Measurements from ENCODE around the gene SPON1.
"Not testable (repeated sequence)": the region's sequence is repeated elsewhere in the genome, so short reads cannot be mapped to it uniquely, and the experiment has no call there.

The SPON1 gene

GRCh38 chr11:13984616-13985450 lies 22.3 kb downstream of the SPON1 start:
- no peak for DNase-seq

DNA sequence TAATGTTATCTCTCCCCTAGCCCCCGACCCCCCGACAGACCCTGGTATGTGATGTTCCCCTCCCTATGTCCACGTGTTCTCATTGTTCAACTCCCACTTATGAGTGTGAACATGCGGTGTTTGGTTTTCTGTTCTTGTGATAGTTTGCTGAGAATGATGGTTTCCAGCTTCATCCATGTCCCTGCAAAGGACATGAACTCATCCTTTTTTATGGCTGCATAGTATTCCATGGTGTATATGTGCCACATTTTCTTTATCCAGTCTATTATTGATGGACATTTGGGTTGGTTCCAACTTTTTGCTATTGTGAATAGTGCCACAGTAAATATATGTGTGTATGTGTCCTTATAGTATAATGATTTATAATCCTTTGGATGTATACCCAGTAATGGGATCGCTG lies 24.2 kb downstream of the SPON1 start:
- not testable (repeated sequence) for DNase-seq

GRCh38 chr11:13992158-13992856 lies 29.8 kb downstream of the SPON1 start:
- DNase-seq, result not testable (repeated sequence)

GRCh38 chr11:13993096-13993765 lies 30.7 kb downstream of the SPON1 start:
- DNase-seq, result no peak

DNA sequence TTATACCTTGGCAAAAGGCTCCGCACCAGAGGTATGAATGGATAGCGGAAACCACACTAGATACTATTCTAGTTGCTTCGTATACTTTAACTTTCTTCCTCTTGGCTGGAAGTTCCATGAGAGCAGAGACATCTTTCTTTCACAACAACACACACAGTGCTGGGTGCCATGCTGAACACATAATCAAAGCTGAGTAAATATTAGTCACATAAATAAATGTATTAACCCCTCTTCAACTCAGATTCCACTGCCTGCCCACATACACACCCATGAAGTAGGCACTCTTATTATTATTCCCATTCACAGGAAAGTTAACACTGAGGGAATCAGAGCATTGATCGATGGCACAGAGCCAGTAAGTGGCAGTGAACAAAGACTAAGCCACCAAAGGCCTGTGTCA lies 35.4 kb downstream of the SPON1 start:
- no peak for DNase-seq

GRCh38 chr11:13999704-14000103 lies 37.2 kb downstream of the SPON1 start:
- no peak for DNase-seq

GRCh38 chr11:14001597-14001996 lies 39.1 kb downstream of the SPON1 start:
- no peak for DNase-seq

DNA sequence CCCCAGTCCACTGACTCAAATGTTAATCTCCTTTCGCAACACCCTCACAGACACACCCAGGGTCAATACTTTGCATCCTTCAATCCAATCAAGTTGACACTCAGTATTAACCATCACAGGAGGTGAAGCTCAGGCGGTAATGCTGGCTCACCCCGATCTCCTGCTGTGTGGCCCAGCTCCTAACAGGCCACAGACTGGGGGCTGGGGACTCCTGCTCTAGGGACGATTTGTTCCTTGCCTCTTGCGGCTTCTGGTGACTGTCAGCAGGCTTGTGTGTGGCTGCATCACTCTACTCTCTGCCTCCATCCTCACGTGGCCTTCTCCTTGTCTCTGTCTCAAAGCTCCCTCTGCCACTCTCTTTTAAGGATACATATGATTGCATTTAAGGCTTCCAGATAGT lies 45.0 kb downstream of the SPON1 start:
- DNase-seq, result no peak

DNA sequence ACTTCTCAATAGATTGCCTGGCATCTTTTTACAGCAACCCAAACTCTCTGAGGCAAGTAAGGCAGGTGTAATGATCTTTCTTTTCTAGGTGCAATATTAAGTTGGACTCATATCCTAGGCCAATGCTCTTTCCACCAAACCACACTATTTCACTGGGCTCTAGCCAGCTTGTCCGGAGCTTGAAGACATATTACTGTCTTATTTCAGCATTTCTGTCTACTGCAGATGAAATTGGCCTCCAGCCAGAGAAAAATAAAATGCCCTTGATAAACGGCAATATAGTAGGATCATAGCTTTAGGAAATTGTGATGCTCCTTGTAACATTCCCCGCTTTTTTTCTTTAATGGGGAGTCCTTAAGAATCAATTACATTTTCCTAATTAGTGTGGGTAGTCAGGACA lies 48.1 kb downstream of the SPON1 start:
- no peak for DNase-seq

DNA sequence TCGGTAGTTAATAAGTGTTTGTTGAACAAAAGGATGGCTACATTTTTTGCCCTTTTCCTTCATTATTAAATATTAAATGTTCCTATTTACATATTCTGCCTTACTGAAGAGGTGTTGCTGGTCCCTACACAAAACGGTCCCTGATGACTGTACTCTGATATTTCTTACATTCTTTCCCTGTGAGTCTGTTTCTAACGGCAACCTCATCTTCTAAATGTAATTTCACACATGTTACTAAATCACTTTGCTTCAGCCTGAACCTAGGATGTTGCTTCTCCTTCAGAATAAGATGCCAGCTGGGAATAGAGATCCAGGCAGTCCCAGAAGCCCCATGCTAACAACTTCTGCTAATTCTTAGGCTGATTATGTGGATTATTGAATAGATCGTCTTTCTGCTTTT lies 50.3 kb downstream of the SPON1 start:
- DNase-seq, result no peak

GRCh38 chr11:14015711-14016110 lies 53.2 kb downstream of the SPON1 start:
- no peak for DNase-seq

DNA sequence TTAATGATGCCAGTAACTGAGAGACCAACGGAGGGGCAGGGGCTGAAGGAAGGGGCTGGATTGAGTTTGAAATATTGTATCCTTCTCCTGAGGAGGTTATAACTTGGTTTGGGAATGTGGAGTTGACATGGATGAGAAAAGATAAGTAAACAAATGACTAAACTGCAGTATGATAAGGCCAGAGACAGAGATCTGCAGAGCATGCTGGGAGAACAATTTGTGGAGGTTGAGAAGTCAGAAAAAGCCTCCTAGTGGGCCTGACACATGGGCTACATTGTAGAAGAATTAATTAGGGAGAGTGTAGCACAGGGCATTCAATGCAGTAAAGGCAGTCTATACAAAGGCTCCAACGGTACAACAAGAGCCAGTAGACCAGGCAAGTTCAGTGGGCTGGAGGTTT lies 55.9 kb downstream of the SPON1 start:
- no peak for DNase-seq

DNA sequence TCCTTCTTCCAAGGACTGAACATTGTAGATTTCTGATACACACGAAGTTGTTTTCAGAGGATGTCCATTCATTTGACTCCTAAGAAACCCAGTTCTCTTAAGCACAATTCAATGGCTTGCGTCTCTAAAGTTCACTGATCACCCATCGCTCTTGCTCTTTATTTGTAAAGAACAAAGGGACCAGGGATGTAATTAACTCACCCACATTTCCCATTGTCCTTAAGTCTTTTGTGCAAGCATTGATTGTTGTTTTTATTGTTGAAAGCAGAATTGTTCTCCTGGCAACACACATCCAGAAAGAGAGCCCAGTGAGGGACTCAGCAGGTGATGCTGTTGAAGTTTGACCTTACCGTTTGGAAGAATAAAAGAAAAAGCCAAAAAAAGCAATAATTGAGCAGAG lies 59.2 kb downstream of the SPON1 start:
- DNase-seq, result no peak

DNA sequence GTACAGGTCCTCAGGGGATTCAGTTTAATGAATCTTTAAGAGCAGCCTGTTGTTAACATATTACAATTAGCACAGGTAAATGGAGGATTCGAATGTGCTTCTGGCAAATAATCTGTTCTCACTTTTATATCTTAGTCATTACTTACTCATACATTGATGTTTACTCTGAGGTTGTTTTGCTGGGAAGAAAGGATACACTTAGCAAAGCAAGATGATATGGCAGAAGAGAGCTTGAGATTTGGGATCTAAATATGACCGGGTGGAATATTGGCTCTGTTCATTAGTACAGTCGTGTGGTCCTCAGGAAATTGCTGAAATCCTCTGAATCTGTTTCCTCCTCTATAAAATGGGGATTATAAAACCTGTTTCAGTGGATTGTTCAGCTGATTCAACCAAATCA lies 59.7 kb downstream of the SPON1 start:
- DNase-seq, result no peak

DNA sequence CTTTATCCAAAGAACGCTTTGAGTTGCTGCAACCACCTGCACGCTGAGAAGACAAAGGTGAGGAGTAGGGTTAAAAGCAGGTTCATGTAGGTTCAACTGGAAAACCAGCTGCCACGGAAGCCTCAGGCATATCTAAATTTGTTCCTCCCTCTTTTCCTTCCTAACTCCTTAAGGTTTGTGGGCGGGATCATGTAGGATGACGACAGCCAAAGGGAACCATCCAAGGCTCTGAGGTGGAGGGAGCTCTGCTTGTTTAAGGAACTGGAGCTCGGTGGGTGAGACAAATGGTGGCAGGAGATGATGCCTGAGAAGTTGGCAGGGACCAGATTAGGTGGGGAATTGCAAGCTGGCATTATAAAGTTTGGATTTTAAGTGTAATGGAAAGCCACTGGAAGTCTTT lies 60.3 kb downstream of the SPON1 start:
- DNase-seq, result no peak

DNA sequence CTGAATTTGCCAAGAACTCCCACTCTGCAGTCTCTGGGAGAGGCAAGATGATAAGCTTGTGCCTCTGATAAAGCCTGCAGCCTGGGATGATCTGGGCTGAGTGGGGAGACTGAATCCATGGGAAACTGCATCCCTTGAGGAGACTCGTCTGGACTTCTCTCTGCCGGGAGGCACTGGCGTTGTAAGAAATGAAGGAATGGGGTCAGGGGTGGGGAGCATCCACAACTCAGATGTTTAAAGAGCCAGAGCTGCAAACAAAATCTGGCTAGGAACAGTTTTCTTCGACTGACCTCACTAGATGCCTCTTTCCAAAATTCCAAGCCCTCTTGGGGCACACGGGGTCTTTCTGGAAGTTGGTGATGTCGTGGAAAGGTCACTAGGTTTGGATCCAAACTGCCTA lies 64.4 kb downstream of the SPON1 start:
- no peak for DNase-seq

GRCh38 chr11:14027525-14027924 lies 65.0 kb downstream of the SPON1 start:
- no peak for DNase-seq

GRCh38 chr11:14029440-14029839 lies 66.9 kb downstream of the SPON1 start:
- no peak for DNase-seq

GRCh38 chr11:14029971-14030920 lies 67.7 kb downstream of the SPON1 start:
- no peak for DNase-seq

GRCh38 chr11:14035526-14035925 lies 73.0 kb downstream of the SPON1 start:
- not testable (repeated sequence) for DNase-seq

- no peak for DNase-seq
These were observed 73.9 kb downstream of the SPON1 start for GRCh38 chr11:14036469-14036868.

DNA sequence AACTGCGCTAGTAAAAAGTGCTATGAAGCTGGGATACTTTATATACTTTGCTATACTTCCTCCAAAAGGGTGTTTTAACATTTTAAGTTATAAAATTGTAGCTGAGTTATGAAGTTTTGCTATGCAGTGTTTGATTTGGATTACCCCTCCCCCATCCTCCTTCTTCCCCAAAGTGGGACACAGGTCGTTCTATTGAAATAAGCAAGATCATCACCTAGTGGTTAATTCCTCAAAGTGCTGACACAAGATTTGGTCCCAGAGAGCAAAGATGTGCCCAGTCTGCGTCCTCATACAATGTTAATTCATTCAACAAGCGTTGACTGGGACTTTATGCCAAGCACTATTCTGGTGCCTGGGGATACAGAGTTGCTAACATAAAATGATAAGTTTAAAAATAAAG lies 78.5 kb downstream of the SPON1 start:
- DNase-seq, result no peak

DNA sequence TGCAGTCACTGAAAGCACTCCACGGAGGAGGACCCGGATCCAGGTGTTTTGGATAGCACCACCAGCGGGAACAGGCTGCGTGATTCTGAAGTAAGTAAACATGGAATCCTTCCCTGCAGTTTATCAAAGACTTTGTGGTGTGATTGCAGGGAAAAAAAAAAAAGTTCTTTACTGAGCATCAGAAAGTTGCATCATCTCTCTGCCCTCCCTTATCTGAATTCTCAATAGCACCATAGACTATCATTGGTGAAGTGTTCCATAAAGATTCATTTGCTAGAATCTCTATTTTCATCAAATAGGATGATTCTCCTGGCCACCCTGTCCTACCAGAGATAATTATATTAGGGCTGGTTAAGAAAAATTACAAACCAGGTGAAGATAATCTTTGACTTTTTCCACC lies 79.0 kb downstream of the SPON1 start:
- DNase-seq, result no peak

Data from central memory CD4-positive, alpha-beta T cell (primary cell).